T-helper 22 cell (primary cell): ENCODE data around the gene ADK.

Experiments
- DNase-seq: peaks from one replicate; pipeline ENCODE4 v3.0.0-alpha.2; 2020; ENCODE audit warnings: low read depth

The ADK gene

GRCh38 chr10:74672430-74673165 is 521.6 kb downstream of the ADK start:
- no peak for DNase-seq

DNA sequence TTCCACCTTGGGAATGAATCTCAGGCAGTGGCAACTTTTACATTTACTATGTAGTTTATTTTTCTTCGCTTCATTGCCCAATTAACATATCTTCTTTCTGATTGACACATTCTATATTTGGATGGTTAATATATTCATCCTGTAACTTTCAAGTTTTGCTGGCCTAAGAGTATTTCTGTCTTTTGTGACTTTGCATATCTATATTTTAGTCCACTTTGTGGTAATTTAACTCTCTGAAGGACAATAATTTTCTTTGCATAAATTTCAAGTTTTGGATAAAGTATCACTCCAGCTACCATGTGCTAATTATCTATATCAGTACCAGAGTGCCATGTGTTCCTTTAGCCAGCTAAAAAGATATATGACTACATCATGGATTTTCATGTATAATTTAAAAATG is 523.9 kb downstream of the ADK start:
- no peak for DNase-seq

- DNase-seq: no peak
These were observed 524.5 kb downstream of the ADK start for GRCh38 chr10:74675484-74675883.

- DNase-seq: no peak
These were observed 526.9 kb downstream of the ADK start for GRCh38 chr10:74677951-74678350.

DNA sequence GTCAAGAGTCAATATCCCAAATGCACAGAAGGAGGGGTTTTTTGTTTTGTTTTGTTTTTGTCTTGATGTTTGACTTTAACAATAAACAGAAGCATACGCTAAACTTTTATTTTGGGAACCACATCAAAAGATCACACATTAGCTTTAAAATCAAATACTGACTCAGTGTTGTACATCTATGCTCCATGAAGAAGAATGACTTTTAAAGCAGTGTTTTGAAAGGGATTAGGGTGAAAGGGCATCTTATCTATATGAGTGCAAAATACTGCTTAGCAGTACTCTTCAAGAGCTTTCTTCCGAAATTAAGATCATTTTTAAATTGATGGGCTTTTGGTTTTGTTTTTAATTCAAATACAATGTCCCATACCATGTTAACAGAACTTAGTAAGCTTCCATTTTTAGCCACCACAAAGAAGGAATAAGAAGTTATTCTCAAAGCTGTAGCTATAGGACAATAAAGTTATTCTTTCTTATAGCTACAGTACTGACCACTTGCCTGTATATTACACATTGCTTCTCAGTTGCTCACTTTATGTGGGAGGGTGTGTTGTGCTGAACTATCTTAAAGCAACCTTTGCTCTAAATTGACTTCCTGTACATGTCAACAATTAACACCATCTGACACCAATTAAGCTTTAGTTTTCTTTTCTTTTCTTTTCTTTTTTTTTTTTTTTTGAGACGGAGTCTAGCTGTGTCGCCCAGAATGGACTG is 531.1 kb downstream of the ADK start:
- DNase-seq: no peak

GRCh38 chr10:74683067-74683466 is 532.0 kb downstream of the ADK start:
- DNase-seq: no peak

DNA sequence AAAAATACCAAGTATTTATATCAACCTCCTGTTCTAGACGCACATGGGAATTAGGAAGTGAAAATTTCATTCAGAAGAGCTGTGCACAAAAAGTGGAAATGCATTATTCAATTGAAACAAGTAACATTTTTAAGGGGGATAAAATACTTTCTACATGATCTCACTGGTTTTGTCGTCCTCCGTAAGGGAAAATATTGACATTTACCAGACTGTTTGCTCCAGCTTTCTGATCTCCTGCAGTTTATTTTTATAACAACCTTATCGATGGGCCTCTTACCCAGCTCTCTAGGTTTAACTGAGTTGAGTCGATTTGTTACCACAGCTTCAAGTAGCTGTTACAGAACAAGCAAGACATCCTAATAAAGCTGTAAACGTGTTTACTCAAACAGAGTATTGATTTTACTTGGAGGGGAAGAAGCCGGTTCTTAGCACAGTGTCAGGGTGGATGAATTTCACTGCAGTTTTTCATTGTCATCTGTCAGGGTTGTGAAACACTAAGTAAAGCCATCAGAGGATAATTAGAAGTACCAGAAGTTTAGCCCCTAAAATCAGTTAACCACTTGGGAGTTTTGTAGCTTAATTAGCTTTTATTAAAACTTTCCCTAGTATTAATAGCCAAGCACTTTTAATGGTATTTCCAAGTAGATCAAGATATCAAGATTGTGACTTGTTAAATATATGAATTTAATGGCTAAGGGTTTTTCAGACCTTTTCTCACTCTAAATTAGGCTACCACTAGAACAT is 532.8 kb downstream of the ADK start:
- DNase-seq: no peak

- no peak for DNase-seq
These were observed 533.4 kb downstream of the ADK start for GRCh38 chr10:74684462-74684861.

GRCh38 chr10:74685564-74685963 is 534.5 kb downstream of the ADK start:
- DNase-seq: no peak

GRCh38 chr10:74690393-74690792 is 539.4 kb downstream of the ADK start:
- no peak for DNase-seq

DNA sequence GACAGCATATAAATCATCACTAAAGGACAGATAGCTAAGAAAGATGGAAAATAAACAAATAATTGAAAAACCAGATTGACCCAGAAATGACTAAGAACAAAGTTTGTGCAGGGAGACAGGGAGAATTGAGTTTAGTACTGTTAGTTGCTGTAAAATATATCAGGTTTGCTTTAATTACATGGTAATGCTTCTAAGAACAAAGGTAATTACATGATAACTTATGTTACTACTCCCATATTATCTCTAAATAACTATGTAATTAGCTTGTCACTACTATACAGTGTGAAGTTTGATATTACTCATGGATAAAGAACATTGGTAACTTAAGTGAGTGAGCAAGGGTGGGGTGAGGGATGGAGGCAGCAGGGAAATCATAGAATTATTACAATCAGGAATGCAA is 540.1 kb downstream of the ADK start:
- DNase-seq: no peak

DNA sequence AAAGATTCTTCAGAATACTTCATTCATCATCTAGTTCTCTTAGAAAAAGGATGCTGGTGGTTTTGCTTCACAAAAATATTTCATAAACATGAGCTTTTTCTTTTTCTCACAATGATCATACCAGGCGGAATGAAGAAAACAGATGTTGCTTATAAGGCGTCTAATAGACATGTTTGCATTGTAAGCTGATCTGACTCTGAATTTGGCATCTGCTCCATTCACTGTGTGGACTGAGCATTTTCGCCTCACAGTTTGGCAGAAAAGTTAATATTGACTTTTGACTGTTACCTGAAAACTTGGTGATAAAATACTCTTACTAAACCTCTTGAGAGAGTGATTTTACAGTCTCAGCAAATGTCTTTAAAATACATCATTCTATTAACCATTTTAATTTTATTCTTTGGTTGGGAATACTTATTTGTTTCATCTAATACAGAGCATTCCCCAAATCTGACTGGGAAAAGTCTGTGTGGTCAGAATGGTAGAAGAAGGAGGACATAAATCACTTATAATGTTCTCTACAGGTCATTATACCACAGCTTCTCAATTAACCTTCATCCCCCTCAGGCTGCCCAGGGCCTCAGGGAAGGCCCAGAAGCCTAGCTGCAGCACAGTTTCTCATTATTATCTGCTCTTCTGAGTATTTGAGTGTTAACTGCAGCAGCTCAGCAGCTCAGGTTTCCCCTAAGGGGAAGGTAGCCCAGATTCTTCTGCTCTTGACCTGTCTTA is 553.8 kb downstream of the ADK start:
- no peak for DNase-seq

GRCh38 chr10:74705358-74705980 is 554.4 kb downstream of the ADK start:
- no peak for DNase-seq

DNA sequence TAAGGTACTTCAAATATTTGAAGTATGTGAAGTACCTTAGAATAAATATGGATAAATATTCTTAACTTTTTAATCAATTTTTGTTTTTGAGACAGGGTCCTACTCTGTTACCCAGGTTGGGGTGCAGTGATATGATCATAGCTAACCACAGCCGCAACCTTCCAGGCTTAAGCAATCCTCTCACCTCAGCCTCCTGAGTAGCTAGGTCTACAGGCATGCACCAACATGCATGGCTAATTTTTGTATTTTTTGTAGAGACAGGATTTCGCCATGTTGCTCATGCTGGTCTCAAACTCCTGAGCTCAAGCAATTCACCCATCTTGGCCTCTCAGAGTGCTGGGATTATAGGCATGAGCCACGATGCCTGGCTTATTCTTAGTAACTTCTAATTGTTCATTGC is 555.9 kb downstream of the ADK start:
- no peak for DNase-seq

DNA sequence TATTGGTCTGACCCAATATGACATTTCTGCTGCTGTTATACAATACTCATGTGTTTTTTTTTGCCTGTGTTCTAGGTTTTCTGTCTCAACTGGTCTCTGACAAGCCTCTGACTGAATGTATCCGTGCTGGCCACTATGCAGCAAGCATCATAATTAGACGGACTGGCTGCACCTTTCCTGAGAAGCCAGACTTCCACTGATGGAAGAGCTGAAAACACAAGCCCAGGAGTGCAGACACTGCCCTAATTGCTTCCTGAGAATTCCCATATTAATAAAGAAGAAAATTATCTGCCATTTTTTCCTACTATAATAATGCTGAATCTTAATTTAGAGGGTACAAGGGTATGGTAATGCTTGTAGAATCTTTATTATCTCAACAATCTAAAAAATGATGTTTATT is 557.2 kb downstream of the ADK start:
- DNase-seq: no peak

- DNase-seq: no peak
These were observed 567.2 kb downstream of the ADK start for GRCh38 chr10:74718208-74718607.

DNA sequence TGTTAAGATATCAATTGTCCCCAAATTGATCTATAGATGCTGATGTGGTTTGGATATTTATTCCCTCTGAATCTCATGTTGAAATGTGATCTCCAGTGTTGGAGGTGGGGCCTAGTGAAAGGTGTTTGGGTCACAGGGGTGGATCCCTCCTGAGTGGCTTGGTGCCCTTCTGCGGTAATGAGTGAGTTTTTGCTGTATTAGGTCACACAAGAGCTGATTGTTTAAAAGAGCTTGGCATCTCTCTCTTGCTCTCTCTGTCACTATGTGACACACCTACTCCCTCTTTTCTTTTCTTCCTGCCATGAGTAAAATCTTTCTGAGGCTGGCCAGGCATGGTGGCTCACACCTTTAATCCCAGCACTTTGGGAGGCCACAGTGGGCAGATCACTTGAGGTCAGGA is 577.2 kb downstream of the ADK start:
- DNase-seq: no peak

DNA sequence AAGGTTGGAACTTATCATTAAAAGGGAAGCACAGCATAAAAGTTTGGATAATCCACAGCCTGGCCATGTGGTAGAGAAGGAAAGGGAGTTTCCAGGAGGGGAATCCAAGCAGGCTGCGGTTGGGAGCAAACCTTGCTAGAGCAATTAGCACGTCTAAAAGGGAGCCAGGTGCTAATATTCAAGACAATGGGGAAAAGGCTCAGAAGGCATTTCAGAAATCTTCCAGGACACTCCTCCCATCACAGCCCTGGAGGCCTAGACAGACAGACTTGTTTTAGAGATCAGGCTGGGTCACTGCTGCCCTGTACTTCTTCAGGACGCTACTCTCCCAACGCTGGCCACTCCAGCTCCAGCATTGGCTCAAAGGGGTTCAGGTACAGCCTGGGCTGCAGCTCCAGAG is 579.2 kb downstream of the ADK start:
- no peak for DNase-seq

DNA sequence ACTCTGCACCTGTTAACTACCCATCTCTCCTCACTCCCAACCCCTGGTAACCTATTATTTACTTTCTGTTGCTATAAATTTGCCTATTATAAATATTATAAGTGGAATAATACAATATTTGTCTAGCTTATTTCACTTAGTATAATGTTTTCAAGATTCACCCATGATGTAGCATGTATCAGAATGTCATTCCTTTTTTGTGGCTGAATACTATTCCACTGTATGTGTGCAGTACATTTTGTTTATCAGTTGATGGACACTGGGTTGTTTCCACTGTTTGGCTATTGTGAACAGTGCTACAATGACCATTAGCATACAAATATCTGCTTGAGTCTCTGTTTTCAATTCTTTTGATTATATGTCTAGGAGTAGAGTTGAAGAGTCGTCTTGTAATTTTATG is 582.6 kb downstream of the ADK start:
- DNase-seq: no peak

DNA sequence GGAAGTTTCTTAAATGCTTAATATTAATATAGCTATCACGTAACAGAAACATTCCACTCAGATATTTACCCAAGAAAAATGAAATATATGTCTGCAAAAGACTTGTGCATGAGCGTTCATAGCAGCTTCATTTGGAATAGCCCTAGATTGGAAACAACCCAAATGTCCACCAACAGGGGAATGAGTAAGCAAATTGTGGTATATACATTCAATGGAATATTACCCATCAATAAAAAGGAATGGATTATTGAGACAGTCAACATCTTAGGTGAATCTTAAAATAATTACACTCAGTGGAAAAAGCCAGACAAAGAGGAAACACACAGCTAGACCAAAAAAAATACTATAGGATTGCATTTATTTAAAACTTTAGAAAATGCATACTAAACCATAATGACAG is 585.0 kb downstream of the ADK start:
- DNase-seq: no peak

DNA sequence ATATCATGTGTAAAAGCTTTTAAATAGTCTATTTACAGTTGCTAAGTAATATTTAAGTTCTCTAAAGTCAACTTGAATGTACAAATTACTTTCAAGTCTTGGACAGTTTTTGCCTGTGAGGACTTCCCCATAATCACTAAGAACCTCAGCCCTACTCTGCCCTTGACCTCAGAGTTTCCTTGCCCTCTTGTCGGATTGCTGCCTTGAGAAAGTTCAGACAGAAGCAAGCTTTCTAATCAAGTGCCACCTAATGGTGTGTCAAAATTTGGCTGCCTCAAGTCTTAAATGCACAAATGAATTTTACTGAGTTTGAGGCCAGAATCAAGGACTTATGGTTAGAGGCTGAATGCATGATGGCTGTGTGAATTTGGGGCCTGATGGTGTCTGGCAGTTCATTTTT is 587.0 kb downstream of the ADK start:
- no peak for DNase-seq

DNA sequence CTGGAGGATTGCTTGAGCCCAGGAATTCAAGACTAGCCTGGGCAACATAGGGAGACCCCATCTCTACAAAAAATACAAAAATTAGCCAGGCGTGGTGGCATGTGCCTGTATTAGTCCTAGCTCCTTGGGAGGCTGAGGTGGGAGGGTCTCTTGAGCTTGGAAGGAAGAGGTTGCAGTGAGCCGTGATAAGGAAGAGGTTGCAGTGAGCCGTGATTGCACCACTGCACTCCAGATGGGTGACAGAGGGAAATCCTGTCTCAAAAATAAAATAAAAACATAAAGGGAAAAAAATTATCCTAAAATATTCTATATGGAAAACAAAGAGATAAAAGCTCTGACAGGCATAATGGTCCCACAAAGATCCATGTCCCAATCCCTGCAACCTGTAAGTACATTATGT is 587.5 kb downstream of the ADK start:
- no peak for DNase-seq
